H1 (cell line): ENCODE results near the gene DNMT3L. TPM values are rescaled to one million over a fixed set of nuclear protein-coding genes. Genes with fewer than 3 reads are reported as not detected.
A peak's percentile ranks its signal among the peaks of the same experiment; 100 is the strongest.

Source experiments
- CTCF ChIA-PET: fragments of 300-600 bp; sonication (Branson Sonifier 250); formaldehyde crosslinking; loops from one replicate; lab custom pipeline; 2021; ENCODE audit not compliant: partially characterized antibody; lab: Charles Lee
- POLR2A ChIA-PET: fragments of 300-600 bp; sonication (Branson Sonifier 250); formaldehyde crosslinking; loops from one replicate; lab custom pipeline; 2021; ENCODE audit warnings: inconsistent platforms; ENCODE audit not compliant: partially characterized antibody; lab: Charles Lee
- DNase-seq, 2 experiments: peaks; one replicate each; pipeline versions ENCODE4 v3.0.0 to v3.0.0-alpha.2; 2010 to 2022; ENCODE audit warnings: low spot score in 2 of 2, low read depth in 1 of 2, mixed read lengths in 1 of 2
- FAIRE-seq: peaks from 2 replicates; lab custom pipeline; 2011; peaks lifted over from hg19 to GRCh38; lab: Jason Lieb, UNC
- H2AFZ ChIP-seq: 2 replicates; pipeline ENCODE4 v1.8.1; 2012; ENCODE audit warnings: low read length, inconsistent platforms
- H2AK5ac ChIP-seq: 2 replicates; pipeline ENCODE4 v1.6.1; 2013; ENCODE audit warnings: low read depth, low read length
- H2BK120ac ChIP-seq: replicated peaks from 2 replicates; pipeline ENCODE3; 2013; ENCODE audit warnings: low read depth, low read length, inconsistent platforms
- H2BK12ac ChIP-seq: 2 replicates; pipeline ENCODE4 v1.6.1; 2013; ENCODE audit warnings: low read depth, low read length
- H2BK15ac ChIP-seq: 2 replicates; pipeline ENCODE4 v1.6.1; 2013; ENCODE audit warnings: low read length
- H2BK20ac ChIP-seq: 2 replicates; pipeline ENCODE4 v1.6.1; 2013; ENCODE audit warnings: low read length
- H2BK5ac ChIP-seq: 2 replicates; pipeline ENCODE4 v1.6.1; 2013; ENCODE audit warnings: low read depth, low read length
- H3K14ac ChIP-seq: 2 replicates; pipeline ENCODE4 v1.6.1; 2013; ENCODE audit warnings: inconsistent platforms; ENCODE audit not compliant: insufficient read length
- H3K18ac ChIP-seq: 2 replicates; pipeline ENCODE4 v1.6.1; 2013; ENCODE audit warnings: low read length; ENCODE audit errors: extremely low read depth
- H3K23ac ChIP-seq: 2 replicates; pipeline ENCODE4 v1.6.1; 2013; ENCODE audit warnings: inconsistent platforms; ENCODE audit not compliant: insufficient read length
- H3K23me2 ChIP-seq: 2 replicates; pipeline ENCODE4 v1.6.1; 2013; ENCODE audit warnings: low read depth, low read length
- H3K27ac ChIP-seq: 2 replicates; pipeline ENCODE4 v1.6.1; 2011; ENCODE audit warnings: low read depth, low read length, inconsistent platforms
- H3K27me3 ChIP-seq, 4 experiments: replicated peaks in 1 of 4; 1 replicate in 1 of 4; 2 replicates in 3 of 4; pipeline versions ENCODE4 v1.6.1 to v1.8.1; 2011 to 2013; ENCODE audit warnings: low read length in 3 of 4, mild to moderate bottlenecking in 3 of 4, inconsistent platforms in 2 of 4, mixed read lengths in 2 of 4, moderate library complexity in 1 of 4; ENCODE audit not compliant: control insufficient read depth in 3 of 4, insufficient read depth in 3 of 4; ENCODE audit errors: extremely low read depth in 1 of 4
- H3K36me3 ChIP-seq, 4 experiments: 2 replicates each; pipeline versions ENCODE4 v1.6.1 to v1.8.1; 2011 to 2013; ENCODE audit warnings: mild to moderate bottlenecking in 4 of 4, low read length in 3 of 4, moderate library complexity in 2 of 4, control low read depth in 1 of 4, inconsistent platforms in 1 of 4; ENCODE audit not compliant: insufficient read depth in 4 of 4, control insufficient read depth in 2 of 4
- H3K4ac ChIP-seq: replicated peaks from 2 replicates; pipeline ENCODE3; 2013; ENCODE audit warnings: low read length, low read depth, mixed read lengths, inconsistent platforms; ENCODE audit not compliant: insufficient read length
- H3K4me1 ChIP-seq, 4 experiments: replicated peaks in 1 of 4; 1 replicate in 1 of 4; 2 replicates in 3 of 4; pipeline versions ENCODE4 v1.6.1 to v1.8.1; 2011 to 2013; ENCODE audit warnings: low read length in 3 of 4, inconsistent platforms in 2 of 4, mixed read lengths in 1 of 4; ENCODE audit not compliant: insufficient read depth in 4 of 4, control insufficient read depth in 3 of 4
- H3K4me2 ChIP-seq, 2 experiments: 2 replicates each; pipeline versions ENCODE4 v1.6.1 to v1.8.1; 2011 to 2013; ENCODE audit warnings: low read depth in 2 of 2, low read length in 2 of 2, control low read depth in 1 of 2, inconsistent platforms in 1 of 2, mild to moderate bottlenecking in 1 of 2; ENCODE audit not compliant: insufficient read depth in 1 of 2
- H3K4me3 ChIP-seq, 4 experiments: fragments of 200-600, 300-600 bp in 1 of 4; sonication (generic), shearing (Covaris generic), sonication (Bioruptor Twin) in 1 of 4; 2 replicates each; pipeline versions ENCODE4 v1.5.1 to v1.8.1; 2011 to 2016; ENCODE audit warnings: low read length in 4 of 4, low read depth in 3 of 4, control low read depth in 2 of 4, inconsistent platforms in 2 of 4, mild to moderate bottlenecking in 2 of 4, mixed read lengths in 1 of 4, moderate library complexity in 1 of 4; ENCODE audit not compliant: insufficient read depth in 2 of 4; ENCODE audit errors: extremely low read depth in 1 of 4
- H3K56ac ChIP-seq: replicated peaks from 2 replicates; pipeline ENCODE3; 2013; ENCODE audit warnings: low read depth, mild to moderate bottlenecking, mixed read lengths, low read length, inconsistent platforms; ENCODE audit not compliant: insufficient read length
- H3K79me1 ChIP-seq: 2 replicates; pipeline ENCODE4 v1.6.1; 2013; ENCODE audit warnings: low read depth, low read length, control low read depth
- H3K79me2 ChIP-seq, 2 experiments: 2 replicates each; pipeline versions ENCODE4 v1.6.1 to v1.8.1; 2012 to 2013; ENCODE audit warnings: low read length in 2 of 2, mild to moderate bottlenecking in 2 of 2, inconsistent platforms in 1 of 2; ENCODE audit not compliant: insufficient read depth in 2 of 2, control insufficient read depth in 1 of 2
- H3K9ac ChIP-seq, 4 experiments: replicated peaks in 1 of 4; 1 replicate in 1 of 4; 2 replicates in 3 of 4; pipeline versions ENCODE4 v1.6.1 to v1.8.1; 2011 to 2013; ENCODE audit warnings: low read depth in 3 of 4, low read length in 3 of 4, control low read depth in 2 of 4, mild to moderate bottlenecking in 2 of 4, moderate library complexity in 2 of 4, inconsistent platforms in 1 of 4; ENCODE audit errors: extremely low read depth in 1 of 4
- H3K9me3 ChIP-seq, 2 experiments: 2 replicates each; pipeline versions ENCODE4 v1.6.1 to v1.8.1; 2012 to 2013; ENCODE audit warnings: mild to moderate bottlenecking in 2 of 2, moderate library complexity in 2 of 2, control low read depth in 1 of 2, inconsistent platforms in 1 of 2, low read depth in 1 of 2, low read length in 1 of 2, mixed read lengths in 1 of 2; ENCODE audit not compliant: insufficient read depth in 2 of 2
- H4K20me1 ChIP-seq, 2 experiments: replicated peaks in 1 of 2; 2 replicates each; pipeline versions ENCODE3 to v1.8.1; 2011 to 2013; ENCODE audit warnings: inconsistent platforms in 2 of 2, low read length in 2 of 2, mild to moderate bottlenecking in 1 of 2; ENCODE audit not compliant: insufficient read depth in 2 of 2, control insufficient read depth in 1 of 2
- H4K5ac ChIP-seq: 2 replicates; pipeline ENCODE4 v1.6.1; 2013; ENCODE audit warnings: low read length, low read depth, mixed read lengths, inconsistent platforms; ENCODE audit not compliant: insufficient read length
- H4K8ac ChIP-seq: 2 replicates; pipeline ENCODE4 v1.8.0; 2013; ENCODE audit warnings: mild to moderate bottlenecking, moderate library complexity, low read length, inconsistent platforms; ENCODE audit not compliant: insufficient read depth; ENCODE audit errors: extremely low read depth
- H4K91ac ChIP-seq: replicated peaks from 2 replicates; pipeline ENCODE3; 2013; ENCODE audit warnings: low read length, mixed read lengths, inconsistent platforms; ENCODE audit not compliant: insufficient read length
- BCL11A ChIP-seq, 2 experiments: IDR thresholded peaks; one replicate each; pipeline ENCODE4 v1.6.1; 2011; ENCODE audit warnings: low read depth in 2 of 2, low read length in 2 of 2, mild to moderate bottlenecking in 2 of 2
- CBX5 ChIP-seq: fragments of 300-800, 300-1000 bp; sonication (generic); IDR thresholded peaks from 2 replicates; pipeline ENCODE4 v1.7.1; 2016; ENCODE audit warnings: antibody characterized with exemption, low read length, low read depth
- E2F6 ChIP-seq: IDR thresholded peaks from 2 replicates; pipeline ENCODE4 v1.6.1; 2012; ENCODE audit warnings: inconsistent platforms
- JUN ChIP-seq: IDR thresholded peaks from 2 replicates; pipeline ENCODE4 v1.6.1; 2011; ENCODE audit warnings: low read depth, mild to moderate bottlenecking, improper control_type of control experiment, low read length
- KDM4A ChIP-seq: IDR thresholded peaks from one replicate; pipeline ENCODE4 v1.7.1; 2012; ENCODE audit warnings: low read depth, mild to moderate bottlenecking, moderate library complexity, low read length, inconsistent platforms; ENCODE audit not compliant: severe bottlenecking
- MAFK ChIP-seq: IDR thresholded peaks from 2 replicates; pipeline ENCODE4 v1.6.1; 2012; ENCODE audit warnings: low read depth, mild to moderate bottlenecking, improper control_type of control experiment, low read length
- SIN3A ChIP-seq, 2 experiments: IDR thresholded peaks in 1 of 2; conservative IDR thresholded peaks in 1 of 2; 2 replicates each; pipeline ENCODE4 v1.6.1; 2011 to 2012; ENCODE audit warnings: low read length in 2 of 2, improper control_type of control experiment in 1 of 2, low read depth in 1 of 2, mild to moderate bottlenecking in 1 of 2
- WGBS, 2 experiments: shearing (Covaris generic) in 1 of 2; methylation state at CpG; one replicate each; pipeline versions ENCODE4 v1.1.6 to v1.1.7; 2013 to 2015; ENCODE audit warnings: low lambda C conversion rate in 2 of 2, mixed read lengths in 2 of 2, inconsistent platforms in 1 of 2, low coverage in 1 of 2, missing lambda C conversion rate in 1 of 2; ENCODE audit not compliant: insufficient replicate concordance in 2 of 2, insufficient coverage in 1 of 2, insufficient read length in 1 of 2; ENCODE audit errors: extremely low coverage in 1 of 2, missing lambda C conversion rate in 1 of 2; 5-methylcytosine and 5-hydroxymethylcytosine counted together
- polyA plus RNA-seq, 7 experiments: library from polyadenylated mRNA; depleted of rRNA in 3 of 7; stranded (reverse) in 5 of 7; unstranded in 2 of 7; fragments of >200 nt in 5 of 7; fragments of 200-250 nt in 2 of 7; gene quantifications; 1 replicate in 5 of 7; 2 replicates in 1 of 7; 4 replicates in 1 of 7; pipeline versions ENCODE4 v1.2.1 to v1.2.3, GENCODE V29; 2011 to 2013; ENCODE audit warnings: missing spikeins in 2 of 7, mixed read lengths in 2 of 7
- total RNA-seq: library from RNA; stranded (reverse); fragmentation: NEBNext Ultra II Directional; extraction: Animal tissue kit (Norgen Biotek cat#: 25700); gene quantifications from 2 replicates; pipeline ENCODE4 v1.2.1, GENCODE V29; 2021

Gene DNMT3L
- total and polyA plus RNA-seq, 2 of the 8 experiments (the other 6 are each of a cell fraction or from before 2014, with no cell fraction given), result 0.06 TPM; not detected in 1

- H3K56ac ChIP-seq, result no peak overlapping the region
- no peak overlapping the region for H3K23ac ChIP-seq
- no peak overlapping the region for H2BK15ac ChIP-seq
- H4K91ac ChIP-seq, result no peak overlapping the region
- H3K36me3 ChIP-seq, result no peaks in the 10 kb centered on the region
- H3K9me3 ChIP-seq, result no peaks in the 10 kb centered on the region
- no peak overlapping the region for H2AK5ac ChIP-seq
- H2BK120ac ChIP-seq, result no peak overlapping the region
- TF ChIP-seq E2F6 (no peak), MAFK (no peak), JUN (no peak), SIN3A (conservative IDR thresholded peaks at IDR 0.05 in 1 of 2, IDR thresholded peaks at IDR 0.05 in 1 of 2; ENCODE audit: low read depth in 1 of 2, low read length in 2 of 2) (no peak), KDM4A (no peak), CBX5 (no peak), BCL11A (IDR thresholded peaks at IDR 0.05; ENCODE audit: low read depth in 2 of 2, low read length in 2 of 2) (no peak)
- no peak overlapping the region; the same call in 1 of the 2 replicates for H4K8ac ChIP-seq
- FAIRE-seq (no peak), DNase-seq (no peak)
- H3K18ac ChIP-seq, result peak overlapping the region; percentile 32; the same call in 1 of the 2 replicates
- no peak overlapping the region for H3K4ac ChIP-seq
- no peak overlapping the region for H2BK5ac ChIP-seq
- CTCF ChIA-PET, result interaction anchor here (0.6 kb wide), 1 partner anchor 183 kb away, joined by 3 read pairs; no protein-coding TSS in a partner anchor
- H2AFZ ChIP-seq, result no peak overlapping the region
- no peaks in the 10 kb centered on the region; a peak in 1 of 7 replicates for H3K27me3 ChIP-seq
- H3K79me1 ChIP-seq, result no peaks in the 10 kb centered on the region
- no peaks in the 10 kb centered on the region for H3K79me2 ChIP-seq
- no peak overlapping the region for H3K4me3 ChIP-seq
- no peaks in the 10 kb centered on the region for H3K4me1 ChIP-seq
- no peak overlapping the region for H3K14ac ChIP-seq
- no peaks in the 10 kb centered on the region for H4K20me1 ChIP-seq
- H3K27ac ChIP-seq, result no peak overlapping the region
- H2BK20ac ChIP-seq, result no peak overlapping the region
- POLR2A ChIA-PET, result no interaction called here
- H3K4me2 ChIP-seq, result no peak overlapping the region
- H3K9ac ChIP-seq, result no peak overlapping the region
- WGBS, 2 experiments, result 92% methylated on average over 18 of the region's 25 CpGs; no CpG with 5 or more reads in 1 of the 2 experiments
- H3K23me2 ChIP-seq, result no peaks in the 10 kb centered on the region; the same call in 1 of the 2 replicates
- no peak overlapping the region for H4K5ac ChIP-seq
- no peak overlapping the region for H2BK12ac ChIP-seq
These were observed 30.5 kb upstream of the DNMT3L start for GRCh38 chr21:44291936-44292811.
